ENCODE results near the gene ARHGEF2. TPM values are rescaled to one million over a fixed set of nuclear protein-coding genes. Genes with fewer than 3 reads are reported as not detected.
A peak's percentile ranks its signal among the peaks of the same experiment; 100 is the strongest.

The ARHGEF2 gene
- total and polyA plus RNA-seq, 2 of the 13 experiments (the other 11 are each of a cell fraction or from before 2014, with no cell fraction given): 16.1 to 32.1 TPM

DNA sequence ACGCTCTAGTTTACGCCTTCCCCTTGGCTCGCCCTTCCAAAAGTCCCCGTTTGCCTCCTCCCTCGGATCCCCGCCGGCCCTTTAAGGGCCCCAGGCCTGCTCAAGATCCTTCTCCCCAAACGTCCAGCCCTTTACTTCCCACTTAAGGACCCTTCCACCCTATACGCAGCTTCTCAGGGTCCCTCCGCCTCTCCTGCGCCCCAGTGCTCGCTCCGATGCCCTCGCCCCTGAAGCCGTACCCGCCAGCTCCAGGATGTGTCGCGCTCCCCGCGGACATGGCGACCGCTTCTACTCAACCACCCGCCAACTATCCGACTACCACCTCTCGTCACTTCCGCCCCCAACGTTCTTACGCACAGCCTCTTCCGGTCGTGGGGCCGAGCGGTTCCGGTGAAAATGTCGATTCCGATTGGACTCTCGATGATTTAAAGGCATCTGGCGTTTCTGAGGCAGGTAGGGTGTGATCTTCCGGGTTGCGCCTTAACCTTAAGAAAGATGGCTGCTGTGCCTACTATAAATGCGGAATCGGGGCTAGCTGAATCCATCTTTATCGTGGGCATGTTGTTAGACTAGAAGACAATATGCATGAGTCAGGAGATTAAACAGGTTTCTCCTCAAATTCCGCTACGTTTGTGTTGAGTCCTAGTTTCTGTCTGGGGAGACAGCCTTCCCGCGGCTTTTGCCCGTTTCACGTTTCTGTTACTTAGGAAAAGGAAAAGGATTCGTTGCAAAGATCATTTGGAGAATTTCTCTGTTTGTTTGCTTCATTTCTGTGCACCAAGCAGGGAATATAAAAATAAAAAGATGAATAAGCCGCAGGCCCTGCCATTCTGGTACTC is 44.0 kb downstream of the ARHGEF2 start, which contains the start of gene KHDC4 (continued):
- TF ChIP-seq, protein P1, sequence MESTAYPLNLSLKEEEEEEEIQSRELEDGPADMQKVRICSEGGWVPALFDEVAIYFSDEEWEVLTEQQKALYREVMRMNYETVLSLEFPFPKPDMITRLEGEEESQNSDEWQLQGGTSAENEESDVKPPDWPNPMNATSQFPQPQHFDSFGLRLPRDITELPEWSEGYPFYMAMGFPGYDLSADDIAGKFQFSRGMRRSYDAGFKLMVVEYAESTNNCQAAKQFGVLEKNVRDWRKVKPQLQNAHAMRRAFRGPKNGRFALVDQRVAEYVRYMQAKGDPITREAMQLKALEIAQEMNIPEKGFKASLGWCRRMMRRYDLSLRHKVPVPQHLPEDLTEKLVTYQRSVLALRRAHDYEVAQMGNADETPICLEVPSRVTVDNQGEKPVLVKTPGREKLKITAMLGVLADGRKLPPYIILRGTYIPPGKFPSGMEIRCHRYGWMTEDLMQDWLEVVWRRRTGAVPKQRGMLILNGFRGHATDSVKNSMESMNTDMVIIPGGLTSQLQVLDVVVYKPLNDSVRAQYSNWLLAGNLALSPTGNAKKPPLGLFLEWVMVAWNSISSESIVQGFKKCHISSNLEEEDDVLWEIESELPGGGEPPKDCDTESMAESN (CRISPR knock-in tag; conservative IDR thresholded peaks at IDR 0.05): peak; percentile 77; the same call in 1 of the 2 replicates
- TF ChIP-seq ZNF382 (CRISPR knock-in tag; IDR thresholded peaks at IDR 0.05; ENCODE audit: borderline replicate concordance) (no peak), ETV5 (CRISPR knock-in tag; IDR thresholded peaks at IDR 0.05; ENCODE audit: borderline replicate concordance) (peak; percentile 63), MIXL1 (CRISPR knock-in tag; IDR thresholded peaks at IDR 0.05) (no peak; the same call in none of the 2 replicates), RFX5 (IDR thresholded peaks at IDR 0.05; ENCODE audit: low read depth, low read length) (0 out of 2 replicates have a peak, but pooled peaks have one; percentile 10), EED (CRISPR knock-in tag; IDR thresholded peaks at IDR 0.05) (no peak), ZNF777 (CRISPR knock-in tag; IDR thresholded peaks at IDR 0.05) (0 out of 2 replicates have a peak, but pooled peaks have one; percentile 28), ZNF10 (CRISPR knock-in tag; IDR thresholded peaks at IDR 0.05; ENCODE audit: borderline replicate concordance, low read depth) (no peak), BCL6 (CRISPR knock-in tag; IDR thresholded peaks at IDR 0.05) (peak; percentile 24), ZNF75D (CRISPR knock-in tag; IDR thresholded peaks at IDR 0.05; ENCODE audit: borderline replicate concordance) (no peak), NCOA1 (CRISPR knock-in tag; IDR thresholded peaks at IDR 0.05) (0 out of 2 replicates have a peak, but pooled peaks have one; percentile 20), ZNF790 (CRISPR knock-in tag; IDR thresholded peaks at IDR 0.05; ENCODE audit: borderline replicate concordance) (peak; percentile 69; the same call in 1 of the 2 replicates), HOXA5 (CRISPR knock-in tag; IDR thresholded peaks at IDR 0.05) (peak; percentile 47; the same call in 1 of the 2 replicates), NFKBIZ (CRISPR knock-in tag; IDR thresholded peaks at IDR 0.05) (0 out of 2 replicates have a peak, but pooled peaks have one; percentile 51), NAIF1 (CRISPR knock-in tag; IDR thresholded peaks at IDR 0.05; ENCODE audit: borderline replicate concordance) (no peak), ZSCAN29 (CRISPR knock-in tag; conservative IDR thresholded peaks at IDR 0.05) (no peak), DNMT1 (CRISPR knock-in tag; IDR thresholded peaks at IDR 0.05) (no peak), FOXA1 (IDR thresholded peaks at IDR 0.05) (no peak), FOXA1 (CRISPR knock-in tag; IDR thresholded peaks at IDR 0.05) (0 out of 2 replicates have a peak, but pooled peaks have one; percentile 29), CHD4 (IDR thresholded peaks at IDR 0.05; ENCODE audit: borderline replicate concordance, low read length) (no peak), MAFG (CRISPR knock-in tag; IDR thresholded peaks at IDR 0.05) (no peak)
- TF ChIP-seq, protein P2, sequence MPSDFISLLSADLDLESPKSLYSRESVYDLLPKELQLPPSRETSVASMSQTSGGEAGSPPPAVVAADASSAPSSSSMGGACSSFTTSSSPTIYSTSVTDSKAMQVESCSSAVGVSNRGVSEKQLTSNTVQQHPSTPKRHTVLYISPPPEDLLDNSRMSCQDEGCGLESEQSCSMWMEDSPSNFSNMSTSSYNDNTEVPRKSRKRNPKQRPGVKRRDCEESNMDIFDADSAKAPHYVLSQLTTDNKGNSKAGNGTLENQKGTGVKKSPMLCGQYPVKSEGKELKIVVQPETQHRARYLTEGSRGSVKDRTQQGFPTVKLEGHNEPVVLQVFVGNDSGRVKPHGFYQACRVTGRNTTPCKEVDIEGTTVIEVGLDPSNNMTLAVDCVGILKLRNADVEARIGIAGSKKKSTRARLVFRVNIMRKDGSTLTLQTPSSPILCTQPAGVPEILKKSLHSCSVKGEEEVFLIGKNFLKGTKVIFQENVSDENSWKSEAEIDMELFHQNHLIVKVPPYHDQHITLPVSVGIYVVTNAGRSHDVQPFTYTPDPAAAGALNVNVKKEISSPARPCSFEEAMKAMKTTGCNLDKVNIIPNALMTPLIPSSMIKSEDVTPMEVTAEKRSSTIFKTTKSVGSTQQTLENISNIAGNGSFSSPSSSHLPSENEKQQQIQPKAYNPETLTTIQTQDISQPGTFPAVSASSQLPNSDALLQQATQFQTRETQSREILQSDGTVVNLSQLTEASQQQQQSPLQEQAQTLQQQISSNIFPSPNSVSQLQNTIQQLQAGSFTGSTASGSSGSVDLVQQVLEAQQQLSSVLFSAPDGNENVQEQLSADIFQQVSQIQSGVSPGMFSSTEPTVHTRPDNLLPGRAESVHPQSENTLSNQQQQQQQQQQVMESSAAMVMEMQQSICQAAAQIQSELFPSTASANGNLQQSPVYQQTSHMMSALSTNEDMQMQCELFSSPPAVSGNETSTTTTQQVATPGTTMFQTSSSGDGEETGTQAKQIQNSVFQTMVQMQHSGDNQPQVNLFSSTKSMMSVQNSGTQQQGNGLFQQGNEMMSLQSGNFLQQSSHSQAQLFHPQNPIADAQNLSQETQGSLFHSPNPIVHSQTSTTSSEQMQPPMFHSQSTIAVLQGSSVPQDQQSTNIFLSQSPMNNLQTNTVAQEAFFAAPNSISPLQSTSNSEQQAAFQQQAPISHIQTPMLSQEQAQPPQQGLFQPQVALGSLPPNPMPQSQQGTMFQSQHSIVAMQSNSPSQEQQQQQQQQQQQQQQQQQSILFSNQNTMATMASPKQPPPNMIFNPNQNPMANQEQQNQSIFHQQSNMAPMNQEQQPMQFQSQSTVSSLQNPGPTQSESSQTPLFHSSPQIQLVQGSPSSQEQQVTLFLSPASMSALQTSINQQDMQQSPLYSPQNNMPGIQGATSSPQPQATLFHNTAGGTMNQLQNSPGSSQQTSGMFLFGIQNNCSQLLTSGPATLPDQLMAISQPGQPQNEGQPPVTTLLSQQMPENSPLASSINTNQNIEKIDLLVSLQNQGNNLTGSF (CRISPR knock-in tag; IDR thresholded peaks at IDR 0.05): 0 out of 2 replicates have a peak, but pooled peaks have one; percentile 56

Measured in HepG2 (cell line).